ENCODE data around the gene USP13. TPM values are rescaled to one million over a fixed set of nuclear protein-coding genes. Genes with fewer than 3 reads are reported as not detected.

Gene USP13
- total RNA-seq, 1 donor from 2014 or later: 9.8 TPM

DNA sequence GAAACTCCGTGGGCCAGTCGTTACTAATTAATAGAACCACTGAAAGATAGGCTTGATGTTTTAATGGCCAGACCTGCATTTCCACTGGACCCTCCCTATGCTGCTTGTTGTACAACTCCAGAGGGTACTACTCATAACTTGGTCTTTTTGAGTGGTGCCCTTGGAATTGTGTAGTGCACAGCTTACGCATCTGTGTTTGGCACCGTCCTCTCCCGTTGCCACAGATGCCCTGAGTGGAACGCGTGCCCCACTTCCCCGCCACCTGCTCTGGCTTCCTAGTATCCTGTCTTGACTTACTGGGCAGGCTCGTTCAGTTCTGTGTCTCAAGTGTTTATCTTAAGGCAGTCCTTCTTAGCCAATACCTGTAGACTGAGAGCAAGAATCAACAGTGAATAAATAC lies 78.7 kb downstream of the USP13 start:
- no peak for DNase-seq (ENCODE audit: low spot score)

DNA sequence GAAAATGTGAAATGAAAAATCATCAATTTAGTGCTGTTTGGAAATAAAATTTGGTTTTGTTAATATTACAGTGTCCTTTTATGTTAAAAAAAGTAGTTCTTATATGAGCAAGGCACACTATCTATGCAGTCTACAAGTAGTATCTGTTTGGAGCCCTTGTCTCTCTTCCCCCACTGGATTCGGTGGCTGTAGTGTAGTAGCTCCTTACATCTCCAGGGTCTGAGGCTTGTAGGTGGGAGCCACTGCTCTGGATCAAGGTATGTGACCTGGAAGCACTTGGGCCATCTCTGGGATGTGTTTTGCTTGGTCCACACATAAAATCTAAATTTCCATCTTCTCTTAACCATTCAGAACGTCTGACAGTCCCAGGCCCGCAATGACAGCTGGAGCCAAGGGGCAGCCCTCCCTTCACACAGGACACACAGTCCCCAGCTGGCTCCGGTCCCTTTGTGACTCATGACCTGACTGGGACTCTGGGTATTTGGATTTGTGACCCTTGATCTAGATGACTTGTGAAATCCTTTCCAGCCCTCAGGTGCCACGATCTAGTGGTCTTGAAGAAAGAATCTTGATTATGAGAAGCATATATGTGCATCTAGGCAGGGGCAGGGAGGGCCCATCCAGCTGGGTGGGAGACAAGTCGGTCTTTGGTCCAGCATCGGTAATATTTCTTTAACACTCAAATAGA lies 80.0 kb downstream of the USP13 start:
- no peak for DNase-seq (ENCODE audit: low spot score)

- no peak for DNase-seq (ENCODE audit: low spot score)
Observed at GRCh38 chr3:179733797-179734196, 81.0 kb downstream of the USP13 start.

GRCh38 chr3:179734497-179735281 lies 81.8 kb downstream of the USP13 start:
- DNase-seq (ENCODE audit: low spot score): no peak

DNA sequence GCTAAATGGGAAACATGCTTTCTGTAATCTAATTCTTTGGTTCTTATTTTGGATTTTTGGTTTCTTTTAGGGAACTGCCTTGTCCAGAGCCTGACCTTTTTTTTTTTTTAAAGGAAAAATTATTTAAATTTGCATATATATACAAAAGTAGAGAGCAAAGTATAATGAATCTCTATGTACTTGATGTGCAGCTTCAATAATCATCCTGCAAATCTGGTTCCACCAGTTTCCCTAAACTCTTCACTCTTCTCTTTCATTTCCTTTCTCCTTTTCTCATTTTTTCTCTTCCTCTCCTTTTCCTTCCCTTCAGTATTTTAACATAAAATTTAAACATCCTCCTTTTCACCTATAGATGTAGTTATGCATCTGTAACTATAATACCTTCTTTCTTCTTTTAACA lies 82.5 kb downstream of the USP13 start:
- no peak for DNase-seq (ENCODE audit: low spot score)

GRCh38 chr3:179738998-179739397 lies 86.2 kb downstream of the USP13 start:
- no peak for DNase-seq (ENCODE audit: low spot score)

DNA sequence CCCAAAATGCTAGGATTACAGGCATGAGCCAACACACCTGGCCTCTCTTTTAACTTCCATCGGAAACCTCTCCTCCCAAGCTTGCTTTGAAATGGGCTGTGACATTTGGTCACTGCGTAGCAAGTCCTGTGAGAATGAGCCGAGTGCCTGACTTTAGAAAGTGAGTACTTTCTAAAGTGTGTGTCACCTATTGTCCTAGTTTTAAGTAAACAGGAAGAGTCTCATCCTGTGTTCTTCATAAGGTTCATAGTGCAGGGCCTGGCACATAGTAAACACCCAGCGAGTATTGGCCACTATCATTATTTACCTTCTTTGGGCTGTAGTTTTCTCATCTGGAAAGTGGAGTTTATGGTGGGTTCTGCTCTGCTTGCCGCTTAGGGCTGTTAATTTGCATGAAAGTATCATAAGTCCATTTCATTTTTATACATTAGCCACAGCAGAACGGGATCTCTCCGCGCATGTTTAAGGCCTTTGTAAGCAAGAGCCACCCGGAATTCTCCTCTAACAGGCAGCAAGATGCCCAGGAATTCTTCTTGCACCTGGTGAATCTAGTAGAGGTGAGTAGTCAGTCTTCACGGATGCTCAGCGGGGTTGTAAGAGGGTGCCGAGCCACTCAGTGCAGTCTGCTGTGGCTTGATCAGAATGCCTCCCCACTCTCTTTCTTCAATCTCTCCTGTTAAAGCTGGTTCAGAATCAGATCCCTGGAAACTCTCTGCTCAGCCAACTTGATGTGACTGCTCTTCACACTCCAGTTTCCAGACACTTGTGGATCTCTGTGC lies 87.2 kb downstream of the USP13 start:
- DNase-seq (ENCODE audit: low spot score): no peak

DNA sequence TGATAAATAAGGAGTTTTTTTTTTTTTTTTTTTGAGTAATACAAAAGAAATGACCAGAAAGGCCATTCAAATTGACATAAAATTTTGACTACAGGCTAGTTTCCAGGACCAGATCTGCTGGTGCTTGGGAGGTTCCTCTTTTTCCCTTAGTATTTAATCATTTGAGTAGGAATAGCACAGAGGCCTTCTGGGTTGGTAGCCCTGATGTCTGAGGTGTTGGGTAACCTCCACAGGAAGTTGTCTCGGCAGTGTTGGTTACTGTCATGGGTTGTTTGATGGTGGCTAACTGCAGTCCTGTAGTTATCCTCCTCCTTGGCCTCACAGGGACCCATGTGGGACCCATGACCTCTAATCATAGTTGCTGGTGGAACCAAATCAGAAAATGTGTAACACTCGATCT lies 91.1 kb downstream of the USP13 start:
- DNase-seq (ENCODE audit: low spot score): no peak

DNA sequence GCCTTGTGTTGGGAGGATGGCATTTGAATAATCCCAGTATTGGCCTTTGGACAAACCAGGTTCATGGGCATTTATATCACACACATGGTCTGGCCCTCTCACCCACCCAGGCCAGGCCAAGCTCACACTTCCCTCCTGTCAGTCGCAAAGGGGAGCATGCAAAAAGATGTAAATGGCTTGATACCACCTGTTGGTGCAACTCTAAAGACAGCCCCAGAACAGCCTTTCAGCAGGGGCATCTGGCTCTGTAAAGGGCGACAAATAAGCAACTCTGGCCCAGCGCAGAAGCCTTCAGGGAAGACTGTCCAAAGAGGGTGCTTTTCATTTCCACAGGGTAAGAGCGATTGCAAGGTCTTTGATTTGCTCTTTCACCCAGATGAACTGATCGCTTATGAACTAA lies 91.8 kb downstream of the USP13 start:
- no peak for DNase-seq (ENCODE audit: low spot score)

- no peak for DNase-seq (ENCODE audit: low spot score)
Observed at GRCh38 chr3:179745079-179745478, 92.2 kb downstream of the USP13 start.

DNA sequence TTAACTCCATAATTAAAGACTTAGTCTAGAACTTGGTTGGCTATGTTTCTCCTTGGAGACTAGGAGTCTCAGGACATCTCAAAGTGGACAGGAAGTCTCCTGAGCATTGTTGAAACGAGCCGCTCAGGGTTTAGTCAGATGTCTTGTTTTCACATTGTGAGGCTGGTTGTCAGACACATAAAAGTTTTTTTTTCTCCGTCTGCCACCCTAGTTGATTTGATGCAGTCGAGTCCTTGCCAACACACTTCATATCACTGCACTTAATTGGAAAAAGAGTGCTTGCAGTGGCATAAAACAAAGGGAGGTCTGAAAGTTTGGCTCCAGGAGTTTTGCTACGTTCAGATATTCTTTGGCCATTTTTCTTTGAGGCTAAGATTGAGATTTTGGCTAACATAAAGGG lies 92.9 kb downstream of the USP13 start:
- DNase-seq (ENCODE audit: low spot score): no peak

GRCh38 chr3:179750720-179751328 lies 98.0 kb downstream of the USP13 start:
- DNase-seq (ENCODE audit: low spot score): no peak

DNA sequence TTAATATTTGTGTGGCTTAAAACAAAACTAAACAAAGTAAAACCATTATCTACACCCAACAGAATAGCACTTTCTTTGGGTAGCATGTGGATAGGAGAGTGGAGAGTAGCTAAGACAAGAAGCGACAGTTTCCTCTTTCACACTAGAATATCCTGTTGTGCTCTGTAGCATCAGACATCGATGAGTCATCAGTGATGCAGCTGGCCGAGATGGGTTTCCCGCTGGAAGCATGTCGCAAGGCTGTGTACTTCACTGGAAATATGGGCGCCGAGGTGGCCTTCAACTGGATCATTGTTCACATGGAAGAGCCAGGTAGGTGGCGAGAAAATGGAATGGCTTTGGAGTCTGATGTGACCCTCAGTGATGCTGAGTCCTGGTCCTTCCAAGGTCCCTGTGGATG lies 108.1 kb downstream of the USP13 start:
- no peak for DNase-seq (ENCODE audit: low spot score)

DNA sequence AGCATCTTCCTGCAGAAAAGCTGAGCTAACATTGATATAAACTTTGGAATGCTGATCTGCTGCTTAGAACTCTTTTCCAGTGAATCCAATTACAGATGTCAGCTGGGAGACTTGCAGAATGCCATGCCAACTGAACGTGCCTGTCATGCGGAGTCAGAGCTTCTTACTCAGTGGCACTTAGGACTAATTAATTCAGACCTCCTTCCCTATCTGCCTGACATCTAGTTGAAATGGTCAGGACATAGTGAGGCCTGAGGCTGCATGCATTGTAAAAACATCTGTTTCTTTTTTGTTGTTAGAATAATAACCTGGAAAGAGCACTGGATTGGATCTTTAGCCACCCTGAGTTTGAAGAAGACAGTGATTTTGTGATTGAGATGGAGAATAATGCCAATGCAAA lies 112.6 kb downstream of the USP13 start:
- DNase-seq (ENCODE audit: low spot score): no peak

GRCh38 chr3:179766416-179767133 lies 113.7 kb downstream of the USP13 start:
- DNase-seq (ENCODE audit: low spot score): no peak

GRCh38 chr3:179768080-179768479 lies 115.2 kb downstream of the USP13 start:
- no peak for DNase-seq (ENCODE audit: low spot score)

DNA sequence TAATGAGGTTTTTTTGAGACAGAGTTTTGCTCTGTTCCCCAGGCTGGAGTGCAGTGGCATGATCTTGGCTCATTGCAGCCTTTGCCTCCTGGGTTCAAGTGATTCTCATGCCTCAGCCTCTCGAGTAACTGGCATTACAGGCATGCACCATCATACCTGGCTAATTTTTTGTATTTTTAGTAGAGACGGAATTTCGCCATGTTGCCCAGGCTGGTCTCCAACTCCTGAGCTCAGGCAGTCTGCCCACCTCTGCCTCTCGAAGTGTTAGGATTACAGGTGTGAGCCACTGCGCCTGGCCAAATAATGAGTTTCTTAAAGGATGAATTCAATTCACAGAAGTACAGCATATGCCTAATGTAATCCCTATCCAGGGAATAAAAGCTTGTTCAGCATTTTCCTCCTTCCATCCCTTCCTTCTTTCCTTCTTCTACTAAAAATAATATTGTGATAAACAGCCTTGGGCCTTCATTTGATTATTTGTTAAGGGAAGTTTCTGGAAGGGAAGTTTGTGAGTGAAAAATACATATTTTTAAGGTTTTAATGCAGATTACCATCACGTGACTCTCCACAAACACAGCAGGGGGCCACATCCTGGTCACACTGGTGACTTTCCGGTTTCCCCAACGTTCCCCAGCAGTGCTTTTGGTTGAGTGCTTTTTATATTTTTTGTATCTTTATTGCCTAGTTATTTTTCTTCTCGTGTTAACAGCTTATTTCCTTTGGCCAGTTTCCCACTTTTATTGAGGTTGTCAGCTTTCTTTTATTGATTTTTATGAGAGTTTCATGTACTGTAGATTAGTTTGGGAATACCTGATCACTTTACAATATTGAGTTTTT lies 116.8 kb downstream of the USP13 start:
- no peak for DNase-seq (ENCODE audit: low spot score)

DNA sequence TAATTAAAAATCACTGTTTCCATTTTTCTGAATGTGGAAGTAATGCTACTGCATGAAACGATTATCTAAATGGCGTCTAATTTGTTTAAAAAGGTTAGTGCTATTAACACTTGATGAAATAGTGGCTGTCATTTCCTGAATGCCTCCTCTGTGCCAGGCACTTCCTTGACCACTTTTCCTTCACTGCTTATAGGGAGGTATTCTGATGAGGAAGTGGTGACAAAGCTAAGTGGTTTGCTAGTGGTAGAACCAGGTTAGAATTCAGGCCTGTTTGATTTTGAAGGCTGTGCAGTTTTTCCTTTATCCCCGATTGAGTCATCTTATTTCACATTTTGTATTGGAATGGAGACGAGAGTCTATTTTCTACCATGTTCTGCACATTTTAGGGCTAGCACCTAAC lies 119.0 kb downstream of the USP13 start:
- DNase-seq (ENCODE audit: low spot score): no peak

DNA sequence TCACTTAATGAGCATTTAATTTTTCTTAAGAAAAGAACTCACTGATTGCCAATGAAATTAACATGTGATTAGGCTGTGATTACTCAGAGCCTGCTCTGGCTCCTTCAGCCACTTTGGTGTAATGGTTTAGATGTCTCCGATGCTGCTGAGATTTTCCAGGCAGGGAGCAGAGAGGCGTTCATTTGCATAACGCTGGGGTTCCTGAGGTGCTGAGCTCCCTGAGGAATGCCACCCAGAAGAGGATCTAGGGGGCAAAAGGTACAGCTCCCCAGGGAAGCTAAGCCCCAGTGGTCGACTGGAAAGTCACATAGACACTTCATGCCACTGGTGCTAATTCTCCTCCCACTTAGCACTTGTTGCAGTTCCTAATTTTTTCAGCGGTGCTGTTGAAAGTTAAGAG lies 119.5 kb downstream of the USP13 start:
- no peak for DNase-seq (ENCODE audit: low spot score)
